NK-92 treated with Interleukin-12 subunit alpha and Interleukin-12 subunit beta, amount 100 ng/mL, for 24 hours (cell line): ENCODE measurements around the gene TBC1D16.
"Not testable (repeated sequence)": the region's sequence is repeated elsewhere in the genome, so short reads cannot be mapped to it uniquely, and the experiment has no call there.

Experiments
- DNase-seq: peaks from one replicate; lab custom pipeline; 2025; lab: John Stamatoyannopoulos, UW

TBC1D16 gene

GRCh38 chr17:79971651-79972050, 64.0 kb downstream of the TBC1D16 start:
- no peak for DNase-seq

GRCh38 chr17:79970576-79971068, 65.0 kb downstream of the TBC1D16 start:
- DNase-seq, result no peak

GRCh38 chr17:79969906-79970305, 65.8 kb downstream of the TBC1D16 start:
- no peak for DNase-seq

- no peak for DNase-seq
These were observed 67.6 kb downstream of the TBC1D16 start for GRCh38 chr17:79968116-79968515.

- DNase-seq, result no peak
These were observed 69.0 kb downstream of the TBC1D16 start for GRCh38 chr17:79966681-79967080.

GRCh38 chr17:79965806-79966205, 69.9 kb downstream of the TBC1D16 start:
- no peak for DNase-seq

GRCh38 chr17:79962467-79962866, 73.2 kb downstream of the TBC1D16 start:
- not testable (repeated sequence) for DNase-seq

GRCh38 chr17:79961567-79961966, 74.1 kb downstream of the TBC1D16 start:
- not testable (repeated sequence) for DNase-seq

GRCh38 chr17:79960788-79961522, 74.7 kb downstream of the TBC1D16 start:
- no peak for DNase-seq

- DNase-seq, result no peak
These were observed 76.6 kb downstream of the TBC1D16 start for GRCh38 chr17:79959042-79959441.

GRCh38 chr17:79956853-79957252, 78.8 kb downstream of the TBC1D16 start:
- no peak for DNase-seq

GRCh38 chr17:79956441-79956735, 79.3 kb downstream of the TBC1D16 start:
- not testable (repeated sequence) for DNase-seq

- no peak for DNase-seq
These were observed 79.8 kb downstream of the TBC1D16 start for GRCh38 chr17:79955691-79956440.

- DNase-seq, result no peak
These were observed 80.5 kb downstream of the TBC1D16 start for GRCh38 chr17:79955167-79955549.

- no peak for DNase-seq
These were observed 81.1 kb downstream of the TBC1D16 start for GRCh38 chr17:79954281-79955166.

GRCh38 chr17:79953335-79953734, 82.3 kb downstream of the TBC1D16 start:
- DNase-seq, result no peak

GRCh38 chr17:79952901-79953300, 82.8 kb downstream of the TBC1D16 start:
- no peak for DNase-seq

- no peak for DNase-seq
These were observed 83.3 kb downstream of the TBC1D16 start for GRCh38 chr17:79952265-79952877.

- DNase-seq, result no peak
These were observed 84.1 kb downstream of the TBC1D16 start for GRCh38 chr17:79951361-79952264.

- no peak for DNase-seq
These were observed 84.9 kb downstream of the TBC1D16 start for GRCh38 chr17:79950751-79951150.

- no peak for DNase-seq
These were observed 85.4 kb downstream of the TBC1D16 start for GRCh38 chr17:79950306-79950705.
